HL-60 (cell line): ENCODE data around the gene CCT5.

Experiments used
- TF ChIP-seq, protein P1 (sequence below): IDR thresholded peaks from one replicate; pipeline ENCODE4 v1.5.1; 2011; ENCODE audit warnings: low read length, control low read depth, inconsistent platforms; ENCODE audit not compliant: insufficient read depth
- TF ChIP-seq, protein P2 (sequence below): IDR thresholded peaks from 2 replicates; pipeline ENCODE4 v1.6.1; 2012; ENCODE audit warnings: low read depth; ENCODE audit not compliant: insufficient replicate concordance

DNA sequence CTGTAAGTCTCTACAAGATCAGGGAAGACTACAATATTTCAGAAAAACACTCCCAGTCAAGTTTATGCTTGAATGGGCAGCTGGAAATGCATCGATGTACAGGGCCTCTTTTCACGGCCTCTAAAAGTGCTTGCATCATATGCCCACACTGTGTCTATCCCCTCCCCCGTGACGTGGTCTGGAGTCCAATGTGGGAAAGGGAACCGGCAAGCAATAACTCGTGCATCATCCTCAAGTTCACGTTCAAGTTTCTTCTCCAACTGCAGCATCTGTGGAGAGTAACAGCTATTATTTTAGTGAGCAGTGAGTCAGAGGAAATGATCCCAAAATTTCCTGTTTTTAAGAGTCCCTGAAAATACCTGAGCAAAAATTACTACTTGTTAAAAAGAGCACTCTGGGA is 22.7 kb upstream of the CCT5 start:
- TF ChIP-seq, protein P1, sequence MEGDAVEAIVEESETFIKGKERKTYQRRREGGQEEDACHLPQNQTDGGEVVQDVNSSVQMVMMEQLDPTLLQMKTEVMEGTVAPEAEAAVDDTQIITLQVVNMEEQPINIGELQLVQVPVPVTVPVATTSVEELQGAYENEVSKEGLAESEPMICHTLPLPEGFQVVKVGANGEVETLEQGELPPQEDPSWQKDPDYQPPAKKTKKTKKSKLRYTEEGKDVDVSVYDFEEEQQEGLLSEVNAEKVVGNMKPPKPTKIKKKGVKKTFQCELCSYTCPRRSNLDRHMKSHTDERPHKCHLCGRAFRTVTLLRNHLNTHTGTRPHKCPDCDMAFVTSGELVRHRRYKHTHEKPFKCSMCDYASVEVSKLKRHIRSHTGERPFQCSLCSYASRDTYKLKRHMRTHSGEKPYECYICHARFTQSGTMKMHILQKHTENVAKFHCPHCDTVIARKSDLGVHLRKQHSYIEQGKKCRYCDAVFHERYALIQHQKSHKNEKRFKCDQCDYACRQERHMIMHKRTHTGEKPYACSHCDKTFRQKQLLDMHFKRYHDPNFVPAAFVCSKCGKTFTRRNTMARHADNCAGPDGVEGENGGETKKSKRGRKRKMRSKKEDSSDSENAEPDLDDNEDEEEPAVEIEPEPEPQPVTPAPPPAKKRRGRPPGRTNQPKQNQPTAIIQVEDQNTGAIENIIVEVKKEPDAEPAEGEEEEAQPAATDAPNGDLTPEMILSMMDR = no peak
- TF ChIP-seq, protein P2, sequence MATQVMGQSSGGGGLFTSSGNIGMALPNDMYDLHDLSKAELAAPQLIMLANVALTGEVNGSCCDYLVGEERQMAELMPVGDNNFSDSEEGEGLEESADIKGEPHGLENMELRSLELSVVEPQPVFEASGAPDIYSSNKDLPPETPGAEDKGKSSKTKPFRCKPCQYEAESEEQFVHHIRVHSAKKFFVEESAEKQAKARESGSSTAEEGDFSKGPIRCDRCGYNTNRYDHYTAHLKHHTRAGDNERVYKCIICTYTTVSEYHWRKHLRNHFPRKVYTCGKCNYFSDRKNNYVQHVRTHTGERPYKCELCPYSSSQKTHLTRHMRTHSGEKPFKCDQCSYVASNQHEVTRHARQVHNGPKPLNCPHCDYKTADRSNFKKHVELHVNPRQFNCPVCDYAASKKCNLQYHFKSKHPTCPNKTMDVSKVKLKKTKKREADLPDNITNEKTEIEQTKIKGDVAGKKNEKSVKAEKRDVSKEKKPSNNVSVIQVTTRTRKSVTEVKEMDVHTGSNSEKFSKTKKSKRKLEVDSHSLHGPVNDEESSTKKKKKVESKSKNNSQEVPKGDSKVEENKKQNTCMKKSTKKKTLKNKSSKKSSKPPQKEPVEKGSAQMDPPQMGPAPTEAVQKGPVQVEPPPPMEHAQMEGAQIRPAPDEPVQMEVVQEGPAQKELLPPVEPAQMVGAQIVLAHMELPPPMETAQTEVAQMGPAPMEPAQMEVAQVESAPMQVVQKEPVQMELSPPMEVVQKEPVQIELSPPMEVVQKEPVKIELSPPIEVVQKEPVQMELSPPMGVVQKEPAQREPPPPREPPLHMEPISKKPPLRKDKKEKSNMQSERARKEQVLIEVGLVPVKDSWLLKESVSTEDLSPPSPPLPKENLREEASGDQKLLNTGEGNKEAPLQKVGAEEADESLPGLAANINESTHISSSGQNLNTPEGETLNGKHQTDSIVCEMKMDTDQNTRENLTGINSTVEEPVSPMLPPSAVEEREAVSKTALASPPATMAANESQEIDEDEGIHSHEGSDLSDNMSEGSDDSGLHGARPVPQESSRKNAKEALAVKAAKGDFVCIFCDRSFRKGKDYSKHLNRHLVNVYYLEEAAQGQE = no peak
